Activated T-cell treated with anti-CD3 and anti-CD28 coated beads, Interleukin-2, amount 50 U/mL, for 1 hour (primary cell): ENCODE measurements around the gene KIF4B.
"Not testable (repeated sequence)": the region's sequence is repeated elsewhere in the genome, so short reads cannot be mapped to it uniquely, and the experiment has no call there.

Source experiments
- DNase-seq: peaks from one replicate; pipeline ENCODE4 v3.0.0-alpha.2; 2020

KIF4B gene

GRCh38 chr5:155006265-155006664 lies 7.3 kb upstream of the KIF4B start:
- not testable (repeated sequence) for DNase-seq

DNA sequence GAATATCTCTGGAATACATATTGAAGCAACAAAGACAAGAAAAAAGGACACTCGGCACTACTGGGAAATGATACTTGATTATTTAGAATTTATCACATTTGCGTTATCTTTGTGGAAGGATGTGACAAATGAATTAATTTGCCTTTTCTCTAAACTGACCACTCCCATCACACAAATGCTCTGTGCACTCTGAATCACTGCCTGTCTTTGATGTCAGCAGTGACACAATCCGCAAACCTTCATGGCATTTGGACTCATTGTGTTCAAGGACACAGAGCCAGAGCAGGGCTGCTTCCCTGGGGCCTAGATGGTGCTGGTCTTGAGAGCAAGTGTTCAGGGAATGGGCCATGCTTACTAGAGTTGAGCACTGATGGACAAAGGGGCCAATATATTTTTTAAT lies 4.9 kb upstream of the KIF4B start:
- DNase-seq = no peak

DNA sequence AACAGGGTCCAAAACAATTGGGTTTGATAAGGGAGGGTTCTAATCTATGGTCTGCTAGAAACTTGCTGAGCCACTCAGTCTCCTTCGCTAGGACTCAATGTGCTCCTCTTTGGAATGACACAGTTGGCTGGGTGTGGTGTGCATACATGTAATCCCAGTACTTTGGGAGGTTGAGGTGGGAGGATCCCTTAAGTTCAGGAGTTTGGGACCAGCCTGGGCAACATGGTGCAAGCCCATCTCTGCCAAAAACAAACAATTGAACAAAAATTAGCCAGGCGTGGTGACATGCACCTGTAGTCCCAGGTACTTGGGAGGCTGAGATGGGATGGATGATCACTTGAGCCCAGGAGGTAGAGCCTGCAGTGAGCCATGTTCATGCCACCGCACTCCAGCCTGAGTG lies 2.7 kb upstream of the KIF4B start:
- no peak for DNase-seq

DNA sequence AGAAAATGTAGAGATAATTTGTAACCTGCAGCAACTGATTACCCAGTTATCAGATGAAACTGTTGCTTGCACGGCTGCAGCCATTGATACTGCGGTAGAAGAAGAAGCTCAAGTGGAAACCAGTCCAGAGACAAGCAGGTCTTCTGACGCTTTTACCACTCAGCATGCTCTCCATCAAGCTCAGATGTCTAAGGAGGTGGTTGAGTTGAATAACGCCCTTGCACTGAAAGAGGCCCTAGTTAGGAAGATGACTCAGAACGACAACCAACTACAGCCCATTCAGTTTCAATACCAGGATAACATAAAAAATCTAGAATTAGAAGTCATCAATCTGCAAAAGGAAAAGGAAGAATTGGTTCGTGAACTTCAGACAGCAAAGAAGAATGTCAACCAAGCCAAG lies 1.7 kb downstream of the KIF4B start:
- no peak for DNase-seq

- no peak for DNase-seq
Observed at GRCh38 chr5:155017610-155018009, 4.1 kb downstream of the KIF4B start.

DNA sequence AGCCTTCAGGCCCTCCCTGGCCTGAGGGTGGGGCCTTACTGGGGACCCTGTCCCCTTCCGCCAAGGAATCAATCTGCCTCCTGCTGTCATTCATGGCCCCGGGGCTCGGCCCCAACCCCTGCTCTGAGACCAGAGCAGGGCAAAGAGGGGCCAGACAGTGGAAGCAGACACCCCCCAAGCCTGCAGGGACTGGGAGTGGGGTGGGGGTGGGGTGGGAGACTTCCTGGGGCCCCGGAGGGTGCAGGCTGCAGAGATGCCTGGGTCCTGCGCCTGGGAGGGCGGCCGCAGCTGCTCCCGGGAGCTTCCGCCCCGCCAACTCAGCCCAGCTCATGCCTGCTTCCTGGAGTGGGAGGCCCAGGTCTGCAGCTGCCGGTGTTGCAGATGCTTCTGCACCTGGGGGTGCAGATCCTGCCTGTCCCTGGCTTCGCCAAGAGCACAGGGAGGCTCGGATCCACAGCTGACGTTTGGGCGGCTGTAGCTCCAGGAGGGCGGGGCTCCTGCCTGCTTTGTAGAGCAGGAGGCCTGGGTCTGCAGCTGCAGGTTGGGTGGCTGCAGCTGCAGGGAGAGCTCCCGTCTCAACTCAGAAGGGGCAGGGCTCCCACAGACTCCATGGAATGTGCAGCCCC lies 6.2 kb downstream of the KIF4B start:
- no peak for DNase-seq

GRCh38 chr5:155021842-155022241 lies 8.3 kb downstream of the KIF4B start:
- no peak for DNase-seq

DNA sequence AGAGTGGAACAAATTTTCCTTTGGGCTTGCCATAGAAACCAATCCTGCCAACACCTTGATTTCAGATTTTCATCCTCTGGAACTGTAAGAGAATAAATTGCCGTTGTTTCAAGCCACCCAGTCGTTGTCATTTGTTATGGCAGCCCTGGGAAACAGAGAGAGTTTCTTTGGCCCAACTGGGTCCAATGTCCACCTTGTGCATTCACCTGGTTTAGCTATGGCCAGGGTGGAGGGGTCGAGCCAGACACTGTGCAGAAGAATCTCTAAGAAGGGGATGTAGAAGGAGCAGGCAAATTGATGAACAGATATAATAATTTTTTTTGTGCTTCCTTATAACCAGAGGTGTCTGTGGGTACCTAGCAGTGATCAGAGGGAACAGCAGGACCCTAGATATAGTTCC lies 9.8 kb downstream of the KIF4B start:
- DNase-seq = no peak

GRCh38 chr5:155024015-155024414 lies 10.5 kb downstream of the KIF4B start:
- no peak for DNase-seq

- no peak for DNase-seq
Observed at GRCh38 chr5:155025895-155026294, 12.3 kb downstream of the KIF4B start.

DNA sequence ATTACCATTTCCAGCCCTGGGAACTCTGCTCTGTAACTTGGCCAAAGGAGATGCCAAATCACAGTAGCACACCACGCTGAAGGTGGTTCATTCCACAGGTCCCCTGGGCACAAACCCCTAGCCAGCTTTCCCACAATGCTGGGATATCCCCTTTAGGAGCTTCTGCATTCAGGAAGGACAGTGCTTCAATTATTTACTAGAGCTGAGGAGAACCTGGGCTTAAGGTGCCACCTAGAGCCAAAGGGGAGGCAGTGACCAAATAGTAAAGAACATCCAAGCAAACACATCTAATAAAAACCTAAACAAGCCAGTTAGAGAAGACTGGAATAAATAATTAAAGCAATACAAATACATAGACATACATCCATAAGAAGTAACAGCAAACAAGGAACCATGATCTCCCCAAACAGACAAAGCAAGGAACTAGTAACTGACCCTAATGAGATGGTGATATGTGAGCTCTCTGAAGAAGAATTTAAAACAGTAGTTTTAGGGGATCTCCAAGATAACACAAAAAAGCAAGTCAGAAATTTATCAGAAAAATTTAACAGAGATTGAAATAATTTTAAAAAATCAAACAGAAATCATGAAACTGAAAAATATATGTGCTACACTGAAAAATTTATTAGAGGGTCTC lies 14.6 kb downstream of the KIF4B start:
- DNase-seq = no peak

GRCh38 chr5:155029240-155029639 lies 15.7 kb downstream of the KIF4B start:
- DNase-seq = no peak

GRCh38 chr5:155034145-155034744 lies 20.7 kb downstream of the KIF4B start:
- not testable (repeated sequence) for DNase-seq

GRCh38 chr5:155035087-155035486 lies 21.5 kb downstream of the KIF4B start:
- not testable (repeated sequence) for DNase-seq

DNA sequence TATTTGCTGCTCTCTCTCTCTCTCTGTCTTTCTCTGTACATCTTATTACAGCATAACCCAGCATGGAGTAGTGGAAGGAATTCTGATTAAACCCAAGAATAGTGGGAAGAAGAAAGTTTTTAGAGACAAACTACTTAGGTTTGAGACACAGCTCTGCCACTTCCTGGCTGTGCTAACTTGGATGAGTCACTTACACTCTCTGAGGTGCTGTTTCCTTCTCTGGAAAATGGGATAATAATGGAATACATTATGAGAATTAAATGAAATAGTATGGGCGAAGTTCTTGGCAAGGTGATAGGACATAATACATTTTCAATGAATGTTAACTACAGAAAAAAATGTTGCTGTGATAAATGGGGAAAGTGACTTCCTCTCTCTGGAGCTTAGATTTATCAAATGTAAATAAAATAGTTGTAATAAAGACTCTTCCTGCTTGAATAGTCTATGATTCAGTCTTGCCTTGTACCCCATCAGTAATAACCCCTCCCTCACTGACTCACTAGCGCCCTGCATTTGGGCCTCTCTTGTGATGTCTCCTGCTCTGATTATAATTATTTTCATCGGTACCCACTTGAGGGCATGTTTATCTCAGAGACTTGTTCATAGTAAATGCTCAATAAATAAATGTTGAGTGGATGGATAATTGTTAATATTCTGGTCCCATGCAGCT lies 27.6 kb downstream of the KIF4B start:
- DNase-seq = no peak

DNA sequence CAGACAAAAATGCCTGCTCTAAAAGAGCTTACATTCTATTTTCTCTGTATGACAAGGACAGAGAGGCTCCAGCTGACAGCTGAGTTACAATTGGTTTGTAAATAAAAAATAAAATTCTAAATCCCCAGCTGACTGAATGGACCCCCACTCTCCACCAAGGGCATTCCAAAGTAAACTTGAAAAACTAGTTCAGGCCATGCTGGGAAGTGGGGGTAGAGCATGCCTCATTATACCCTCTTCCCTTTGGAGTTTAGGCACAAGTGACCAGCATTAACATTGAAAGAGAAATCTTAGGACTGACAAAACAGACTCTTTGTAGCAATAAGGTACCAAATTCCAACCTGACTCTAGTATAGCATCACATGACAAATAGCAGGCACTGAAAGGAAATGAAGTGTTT lies 31.0 kb downstream of the KIF4B start:
- DNase-seq = no peak

DNA sequence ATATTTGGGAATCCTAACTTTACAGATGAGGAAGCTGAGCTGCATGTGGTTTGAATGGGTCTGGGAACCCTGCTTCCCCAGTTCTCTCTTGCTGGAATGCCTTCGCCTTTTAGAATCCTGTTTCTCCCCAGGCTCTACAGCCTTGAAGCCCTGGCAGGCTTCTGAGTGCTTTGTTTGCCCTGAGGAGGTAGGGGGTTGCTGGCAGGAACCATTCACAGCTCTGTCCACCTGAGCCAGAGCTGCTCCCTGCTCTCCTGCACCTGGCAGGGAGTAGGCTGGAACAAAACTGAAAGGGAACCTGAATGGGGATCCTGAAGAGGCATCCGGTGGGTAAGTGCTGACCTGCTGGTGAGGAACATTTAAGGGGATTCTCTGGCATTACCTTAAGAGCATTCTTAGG lies 33.0 kb downstream of the KIF4B start:
- no peak for DNase-seq

GRCh38 chr5:155047818-155048217 lies 34.3 kb downstream of the KIF4B start:
- no peak for DNase-seq

DNA sequence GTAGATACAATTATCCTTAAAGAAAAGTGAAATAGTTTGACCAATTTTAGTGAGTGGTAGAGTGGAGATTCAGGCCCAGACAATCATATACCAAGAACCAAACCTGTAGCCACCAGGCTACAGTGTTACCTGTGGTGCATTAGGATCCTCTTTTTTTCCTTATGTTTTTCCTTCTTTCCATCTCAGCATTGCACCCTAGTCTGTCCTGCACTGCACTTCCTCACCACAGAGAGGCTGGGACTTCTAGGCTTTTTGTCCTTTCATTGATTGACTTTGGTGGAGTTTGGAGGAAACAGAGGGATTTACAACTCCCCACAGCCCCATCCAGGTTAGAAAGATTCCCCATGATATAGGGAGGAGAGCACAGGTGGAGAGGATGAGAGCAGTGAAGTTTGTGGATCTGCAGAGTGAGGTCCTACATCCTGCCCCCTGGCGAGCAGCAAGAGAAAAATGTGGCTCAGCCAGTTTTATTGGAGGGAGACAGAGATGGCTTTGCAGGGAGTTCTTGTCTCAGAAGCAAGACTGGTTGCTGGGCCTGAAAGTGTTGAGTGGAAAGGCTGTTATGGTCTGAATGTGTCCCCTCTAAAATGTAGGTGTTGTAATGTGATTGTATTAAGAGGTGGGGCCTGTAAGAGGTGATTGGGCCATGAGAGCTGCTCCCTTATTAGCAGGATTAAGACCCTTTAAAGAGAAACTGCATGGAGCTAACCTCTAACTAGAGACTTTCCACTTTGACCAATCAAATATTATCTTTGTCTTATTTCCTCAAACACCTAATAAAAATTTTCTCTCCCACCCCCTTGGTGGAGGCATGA lies 36.2 kb downstream of the KIF4B start:
- no peak for DNase-seq

- DNase-seq = no peak
Observed at GRCh38 chr5:155050384-155051019, 36.9 kb downstream of the KIF4B start.

- no peak for DNase-seq
Observed at GRCh38 chr5:155052532-155052931, 39.0 kb downstream of the KIF4B start.

- DNase-seq = no peak
Observed at GRCh38 chr5:155053501-155053900, 39.9 kb downstream of the KIF4B start.
